GM18517 (cell line): ENCODE data around the gene CRISPLD2.

Experiments used
- ATAC-seq: cut with Tn5 transposase; IDR thresholded peaks from one replicate; pipeline ENCODE4 v1.9.1; 2021; ENCODE audit warnings: mild to moderate bottlenecking, moderate library complexity; ENCODE audit not compliant: unreplicated experiment

Gene CRISPLD2

DNA sequence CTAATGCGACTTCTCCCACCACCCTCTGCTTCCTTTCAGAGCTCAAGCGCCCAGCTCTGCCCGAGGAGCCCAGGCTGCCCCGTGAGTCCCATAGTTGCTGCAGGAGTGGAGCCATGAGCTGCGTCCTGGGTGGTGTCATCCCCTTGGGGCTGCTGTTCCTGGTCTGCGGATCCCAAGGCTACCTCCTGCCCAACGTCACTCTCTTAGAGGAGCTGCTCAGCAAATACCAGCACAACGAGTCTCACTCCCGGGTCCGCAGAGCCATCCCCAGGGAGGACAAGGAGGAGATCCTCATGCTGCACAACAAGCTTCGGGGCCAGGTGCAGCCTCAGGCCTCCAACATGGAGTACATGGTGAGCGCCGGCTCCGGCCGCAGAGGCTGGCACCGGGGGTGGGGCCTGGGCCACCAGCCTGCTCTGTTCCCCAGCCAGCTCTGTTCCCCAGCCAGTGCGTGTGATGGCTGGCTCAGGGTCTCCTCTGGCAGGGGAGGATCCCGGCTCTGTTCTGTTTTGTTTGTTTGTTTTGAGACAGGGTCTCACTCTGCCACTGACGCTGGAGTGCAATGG, 18.7 kb downstream of the CRISPLD2 start:
- no peak for ATAC-seq

DNA sequence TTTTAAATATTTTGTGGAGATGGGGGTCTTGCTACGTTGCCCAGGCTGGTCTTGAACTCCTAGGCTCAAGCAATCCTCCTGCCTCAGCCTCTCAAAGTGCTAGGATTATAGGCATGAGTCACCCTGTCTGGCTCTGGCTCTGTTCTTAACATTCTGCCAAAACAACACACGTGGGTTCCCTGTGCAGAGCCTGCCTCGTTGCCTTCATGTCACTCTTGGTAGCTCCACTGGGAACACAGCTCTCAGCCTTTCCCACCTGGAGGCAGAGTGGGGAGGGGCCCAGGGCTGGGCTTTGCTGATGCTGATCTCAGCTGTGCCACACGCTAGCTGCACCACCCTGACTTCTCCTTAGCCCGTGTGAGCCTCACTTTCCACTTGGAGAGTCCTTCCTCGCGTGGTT, 19.3 kb downstream of the CRISPLD2 start:
- no peak for ATAC-seq

DNA sequence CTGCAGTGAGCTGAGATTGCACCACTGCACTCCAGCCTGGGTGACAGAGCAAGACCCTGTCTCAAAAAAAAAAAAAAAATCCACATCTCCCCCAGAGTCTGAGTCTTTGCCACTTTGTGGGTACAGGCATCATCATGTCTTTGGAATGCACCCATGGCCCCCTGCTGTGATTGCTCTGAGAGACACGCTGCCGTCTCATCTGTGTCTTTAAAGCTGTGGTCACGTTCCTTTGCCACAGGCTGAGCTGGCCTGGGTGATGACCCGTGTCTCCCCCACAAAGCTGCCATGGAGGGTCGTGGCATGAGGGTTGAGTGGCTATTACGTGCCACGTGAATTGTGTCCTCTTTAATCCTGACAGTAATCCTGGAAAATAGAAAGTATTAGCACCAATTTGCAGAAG, 20.2 kb downstream of the CRISPLD2 start:
- no peak for ATAC-seq

DNA sequence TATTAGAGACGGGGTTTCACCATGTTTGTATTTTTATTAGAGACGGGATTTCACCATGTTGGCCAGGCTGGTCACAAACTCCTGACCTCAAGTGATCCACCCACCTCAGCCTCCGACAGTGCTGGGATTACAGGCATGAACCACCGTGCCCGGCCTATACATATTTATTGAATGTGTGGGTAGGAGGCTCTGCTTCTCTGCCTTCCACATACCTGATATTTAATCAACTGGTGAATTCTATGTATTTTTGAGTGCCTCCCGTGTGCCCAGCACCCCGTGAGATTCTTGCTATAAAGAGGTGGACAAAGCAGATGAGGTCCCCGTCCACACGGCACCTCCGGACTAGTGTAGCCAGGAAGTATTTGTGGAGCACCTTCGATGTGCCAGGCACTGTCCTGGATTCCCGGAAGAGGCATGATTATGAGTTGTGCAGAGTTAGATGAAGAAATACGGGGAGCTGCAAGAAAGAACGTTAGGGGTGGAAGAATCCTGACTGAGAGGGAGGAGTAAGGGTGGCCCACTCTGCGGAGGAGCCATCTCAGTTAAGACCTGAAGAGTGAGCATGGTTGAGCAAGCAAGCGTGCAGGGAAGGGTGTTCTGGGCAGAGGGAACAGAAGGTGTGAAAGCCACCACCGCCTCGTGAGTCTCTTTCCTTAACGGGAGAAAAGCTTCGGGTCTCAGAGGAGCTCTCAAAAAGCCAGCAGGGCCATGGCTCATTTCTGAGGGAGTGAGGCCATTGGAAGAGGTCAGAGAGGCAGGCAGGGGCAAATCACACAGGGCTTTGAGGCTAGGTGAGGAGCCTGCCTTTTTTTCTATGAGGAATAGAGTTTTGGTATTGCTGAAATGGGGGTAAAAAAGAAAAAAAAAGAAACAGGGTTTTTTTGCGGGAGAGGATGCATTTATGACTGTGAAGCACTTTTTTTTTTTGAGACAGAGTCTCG, 21.2 kb downstream of the CRISPLD2 start:
- ATAC-seq, result no peak

DNA sequence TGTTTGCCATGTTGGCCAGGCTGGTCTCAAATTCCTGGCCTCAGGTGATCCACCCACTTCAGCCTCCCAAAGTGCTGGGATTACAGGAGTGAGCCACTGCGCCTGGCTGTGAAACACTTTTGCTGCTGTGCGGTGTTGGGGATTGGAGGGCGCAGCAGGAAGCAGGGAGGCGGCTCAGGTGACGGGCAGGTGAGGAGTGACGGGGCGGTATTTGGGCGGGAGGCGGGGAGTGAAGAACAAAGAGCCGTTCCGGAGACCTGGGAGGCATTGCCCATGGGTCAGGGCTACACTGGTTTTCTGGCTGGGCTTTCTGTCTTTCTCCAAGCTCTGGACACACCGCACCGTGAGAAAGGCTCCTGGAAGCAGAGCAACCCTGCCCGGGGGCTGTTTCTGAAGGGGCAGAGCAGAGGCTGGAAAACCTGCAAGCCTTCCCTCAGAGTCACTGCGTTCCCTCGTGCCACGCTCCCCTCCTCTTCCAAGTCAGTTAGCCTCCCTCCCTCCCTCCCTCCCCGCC, 22.1 kb downstream of the CRISPLD2 start:
- ATAC-seq, result no peak

DNA sequence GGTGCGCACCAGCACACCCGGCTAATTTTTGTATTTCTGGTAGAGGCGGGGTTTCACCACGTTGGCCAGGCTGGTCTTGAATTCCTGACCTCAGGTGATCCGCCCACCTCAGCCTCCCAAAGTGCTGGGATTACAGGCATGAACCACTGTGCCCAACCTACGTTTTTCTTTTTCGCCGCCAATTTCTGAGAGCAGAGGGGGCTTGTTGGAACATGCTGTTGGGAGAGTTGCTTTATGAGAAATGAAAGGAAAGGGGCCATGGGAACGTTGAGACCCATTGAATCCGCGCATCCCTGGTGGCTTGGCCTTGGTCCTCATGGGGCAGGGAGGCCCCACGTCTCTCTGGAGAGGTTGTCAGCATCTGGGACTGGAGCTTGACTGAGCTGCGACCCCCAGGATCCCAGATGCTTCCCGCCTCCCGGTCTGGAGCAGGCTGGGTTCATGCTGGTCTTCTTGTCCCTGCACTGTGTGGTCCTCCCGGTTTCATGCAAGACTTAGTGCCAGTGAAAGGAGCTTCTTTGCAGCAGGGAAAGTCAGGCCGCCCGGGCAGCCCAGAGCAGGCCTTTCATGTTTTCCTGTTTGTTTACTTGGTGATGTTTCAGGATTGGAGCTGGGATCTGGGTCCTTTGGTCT, 22.8 kb downstream of the CRISPLD2 start:
- ATAC-seq, result no peak

DNA sequence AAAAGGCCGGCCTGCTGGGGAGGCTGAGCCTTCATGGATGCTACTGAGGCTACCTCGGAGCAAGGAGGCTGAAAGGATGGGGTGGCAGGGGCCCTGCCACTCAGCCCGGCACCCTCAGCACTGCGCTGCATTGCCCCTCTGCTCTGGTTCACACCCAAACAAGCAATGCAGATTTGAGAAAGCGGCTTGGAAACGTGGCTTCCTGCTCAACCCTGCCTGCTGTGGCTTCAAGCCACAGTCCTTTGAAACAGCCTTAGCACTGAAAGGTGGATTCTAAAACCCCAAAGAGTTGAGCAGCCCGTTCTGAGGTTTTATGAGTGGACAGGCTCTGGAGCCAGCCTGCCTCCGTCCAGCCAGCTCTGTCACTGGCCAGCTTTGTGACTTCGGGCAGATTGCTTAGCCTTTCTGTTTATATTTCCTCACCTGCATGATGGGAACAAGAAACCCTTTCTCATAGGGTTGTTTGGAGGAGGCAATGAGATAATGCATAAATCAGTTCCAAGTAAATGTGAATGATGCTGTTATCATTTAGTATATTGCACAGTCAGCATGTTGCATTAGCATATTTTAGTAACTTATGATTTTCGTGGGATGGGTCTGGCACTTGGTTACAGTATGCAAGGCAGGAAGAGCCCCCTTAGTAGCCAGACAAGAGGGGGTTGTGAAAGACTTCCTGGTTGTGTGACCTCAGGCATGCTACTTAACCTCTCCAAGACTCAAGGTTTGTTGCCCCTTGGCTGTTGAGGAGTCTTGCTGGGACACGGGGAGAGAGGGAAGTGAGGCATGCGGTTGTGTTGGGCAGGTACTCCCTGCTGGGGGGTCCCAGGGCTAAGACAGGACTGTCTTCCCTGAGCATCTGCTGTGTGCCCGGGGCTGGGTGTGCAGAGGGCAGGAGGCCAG, 23.6 kb downstream of the CRISPLD2 start:
- no peak for ATAC-seq

DNA sequence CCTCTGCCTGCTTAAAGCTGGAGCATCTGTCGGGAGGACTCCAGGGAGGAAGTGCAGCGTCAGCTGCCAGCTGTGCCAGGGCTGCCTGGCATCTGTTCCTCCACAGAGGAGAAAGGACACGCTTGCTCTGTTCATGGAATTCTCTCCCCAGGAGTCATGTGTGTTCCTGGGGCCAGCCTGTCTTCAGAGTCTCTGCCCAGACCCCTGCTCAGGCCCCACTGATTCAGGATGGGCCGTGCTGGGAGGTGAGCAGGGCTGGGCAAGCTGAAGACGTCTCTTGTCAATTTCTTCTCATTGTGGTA, 24.2 kb downstream of the CRISPLD2 start:
- no peak for ATAC-seq

DNA sequence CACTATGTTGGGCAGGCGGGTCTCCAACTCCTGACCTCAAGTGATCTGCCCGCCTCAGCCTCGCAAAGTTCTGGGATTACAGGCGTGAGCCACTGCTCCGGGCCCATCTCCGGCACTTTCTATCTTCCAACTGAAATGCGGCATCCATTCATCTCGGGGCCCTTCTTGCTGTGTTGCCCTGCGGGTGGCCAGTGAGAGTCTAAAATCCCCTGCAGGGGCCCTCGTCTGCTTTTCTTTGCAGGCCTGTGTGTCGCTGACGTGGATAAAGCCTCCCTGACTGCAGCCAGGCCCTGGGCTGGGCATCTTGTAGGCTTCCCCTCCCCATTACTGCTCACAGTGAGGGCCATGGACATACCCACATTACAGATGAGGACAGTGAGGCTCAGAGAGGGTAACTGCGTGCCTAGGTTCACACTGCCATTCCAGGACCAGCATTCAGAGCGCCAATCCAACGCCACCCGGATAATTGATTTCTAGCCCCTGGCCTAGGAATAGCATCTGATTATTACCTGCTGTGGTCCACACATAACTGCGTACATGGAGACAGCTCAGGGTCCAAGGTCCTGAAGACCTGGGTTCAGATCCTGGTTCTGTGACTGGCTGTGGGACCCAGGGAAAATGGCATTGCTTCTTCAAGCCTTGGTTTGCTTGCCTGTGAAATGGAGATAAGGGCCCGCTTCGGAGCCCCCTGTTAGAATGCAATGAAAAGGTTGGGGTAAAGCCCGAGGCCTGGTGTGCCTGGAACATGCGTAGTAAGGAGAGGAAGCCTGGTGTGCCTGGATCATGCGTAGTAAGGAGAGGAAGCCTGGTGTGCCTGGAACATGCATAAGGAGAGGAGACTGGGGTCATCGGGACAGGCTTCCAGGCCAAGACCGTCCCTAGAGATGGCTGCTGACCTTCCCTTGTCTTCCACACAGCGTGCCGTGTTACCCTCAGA, 25.0 kb downstream of the CRISPLD2 start:
- ATAC-seq, result no peak

DNA sequence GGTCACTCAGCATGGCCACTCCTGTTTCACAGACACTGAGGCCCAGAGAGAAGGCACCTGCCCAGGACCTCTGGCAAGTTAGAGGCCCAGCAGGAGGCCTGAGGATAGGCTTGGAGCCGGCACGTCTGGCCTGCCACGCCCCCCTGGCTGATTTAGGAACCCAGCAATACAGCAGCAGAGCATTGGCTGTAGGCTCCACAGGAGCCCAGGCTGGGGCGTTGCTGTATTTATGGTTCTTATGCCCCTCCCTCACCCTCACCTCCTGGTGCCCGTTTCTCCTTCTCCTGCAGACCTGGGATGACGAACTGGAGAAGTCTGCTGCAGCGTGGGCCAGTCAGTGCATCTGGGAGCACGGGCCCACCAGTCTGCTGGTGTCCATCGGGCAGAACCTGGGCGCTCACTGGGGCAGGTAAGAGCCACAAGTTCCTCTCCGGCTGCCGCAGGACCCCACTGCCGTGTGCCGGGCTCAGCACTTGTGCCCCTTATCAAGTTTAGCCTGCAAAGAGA, 25.8 kb downstream of the CRISPLD2 start:
- ATAC-seq, result no peak

DNA sequence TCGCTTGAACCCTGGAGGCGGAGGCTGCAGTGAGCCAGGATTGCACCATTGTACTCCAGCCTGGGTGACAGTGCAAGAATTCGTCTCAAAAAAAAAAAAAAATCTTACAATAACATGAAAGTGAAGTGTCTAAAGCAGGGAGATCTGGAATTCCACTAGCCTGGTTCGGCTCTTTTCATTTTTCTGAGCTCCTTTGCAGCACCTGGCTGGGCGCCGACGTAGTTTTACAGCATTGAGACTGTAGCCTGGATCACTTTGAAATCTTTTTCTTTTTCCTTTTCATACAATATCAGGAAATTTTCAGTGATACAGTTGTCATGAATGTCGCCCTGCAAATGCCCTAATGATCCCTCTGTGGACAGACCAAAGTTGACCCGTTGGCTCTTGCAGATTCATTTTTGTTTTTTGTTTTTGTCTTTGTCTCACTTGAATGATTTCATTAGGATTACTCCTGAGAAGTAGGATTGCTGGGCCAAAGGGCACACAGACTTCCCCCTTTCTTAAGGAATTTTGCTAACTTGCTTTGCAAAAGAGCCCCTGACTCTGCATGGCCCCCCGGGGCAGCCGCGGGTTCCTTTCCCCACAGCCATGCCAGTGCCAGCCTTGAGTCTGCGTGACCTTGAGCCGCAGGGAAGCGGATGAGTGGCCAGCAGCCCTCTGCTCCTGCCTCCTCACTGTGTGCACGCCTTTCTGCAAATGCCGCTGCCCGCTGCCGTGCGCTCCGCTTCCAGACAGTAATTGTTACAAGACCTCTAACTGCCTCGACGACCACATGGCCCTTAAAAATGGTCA, 28.0 kb downstream of the CRISPLD2 start:
- no peak for ATAC-seq

DNA sequence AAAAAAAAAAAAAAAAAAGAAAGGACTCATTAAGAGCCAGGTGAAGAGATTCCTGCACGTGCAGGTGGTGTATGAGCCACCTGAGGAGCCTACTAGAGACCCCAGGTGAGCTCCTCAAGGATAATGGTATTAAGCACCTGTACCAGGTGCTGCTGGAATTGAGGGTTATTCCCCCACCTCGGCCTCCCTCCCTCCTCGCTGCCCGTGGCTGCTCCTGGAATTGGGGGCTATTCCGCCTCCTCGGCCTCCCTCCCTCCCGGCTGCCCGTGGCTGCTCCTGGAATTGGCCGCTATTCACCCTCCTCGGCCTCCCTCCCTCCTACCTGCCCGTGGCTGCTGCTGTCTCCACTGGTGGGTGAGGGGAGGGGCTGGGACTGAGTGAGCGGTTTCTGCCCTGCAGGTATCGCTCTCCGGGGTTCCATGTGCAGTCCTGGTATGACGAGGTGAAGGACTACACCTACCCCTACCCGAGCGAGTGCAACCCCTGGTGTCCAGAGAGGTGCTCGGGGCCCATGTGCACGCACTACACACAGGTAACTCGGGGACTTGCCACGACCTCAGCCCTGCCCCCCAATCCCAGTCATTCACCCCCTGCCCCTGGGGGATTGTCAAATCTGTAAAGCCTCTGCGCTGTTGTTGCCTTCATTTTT, 29.3 kb downstream of the CRISPLD2 start:
- no peak for ATAC-seq

DNA sequence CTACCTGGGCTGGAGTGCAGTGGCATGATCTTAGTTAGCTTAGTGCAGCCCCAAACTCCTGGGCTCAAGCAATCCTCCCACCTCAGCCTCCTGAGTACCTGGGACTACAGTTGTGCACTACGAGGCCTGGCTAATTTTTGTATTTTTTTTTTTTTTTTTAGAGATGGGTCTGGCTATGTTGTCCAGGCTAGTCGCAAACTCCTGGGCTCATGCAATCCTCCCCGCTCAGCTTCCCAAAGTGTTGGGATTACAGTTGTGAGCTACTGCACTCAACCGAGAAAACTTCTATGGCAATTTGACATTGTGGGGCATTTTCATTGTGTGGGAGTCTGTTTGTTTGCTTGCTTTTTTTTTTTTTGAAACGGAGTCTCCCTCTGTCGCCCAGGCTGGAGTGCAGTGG, 30.0 kb downstream of the CRISPLD2 start:
- ATAC-seq, result no peak

DNA sequence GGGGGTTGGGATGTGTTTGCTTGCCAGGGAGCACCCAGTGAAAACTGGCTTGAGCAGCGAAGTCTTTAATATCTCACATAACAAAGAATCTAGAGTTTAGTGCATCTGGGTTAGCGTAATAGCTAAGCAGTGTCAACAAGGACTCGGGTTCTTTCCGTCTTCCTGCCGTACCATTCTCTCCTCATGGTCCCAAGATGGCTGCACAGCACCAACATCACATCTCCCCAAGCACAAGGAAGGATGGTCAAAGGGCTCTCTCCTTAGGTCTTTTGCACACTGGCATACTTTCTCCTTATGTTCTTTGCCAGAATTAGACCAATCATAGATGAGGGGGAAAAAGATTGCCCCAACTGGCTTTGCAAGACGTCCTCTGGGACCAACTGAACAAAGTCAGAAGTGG, 30.9 kb downstream of the CRISPLD2 start:
- ATAC-seq, result no peak

DNA sequence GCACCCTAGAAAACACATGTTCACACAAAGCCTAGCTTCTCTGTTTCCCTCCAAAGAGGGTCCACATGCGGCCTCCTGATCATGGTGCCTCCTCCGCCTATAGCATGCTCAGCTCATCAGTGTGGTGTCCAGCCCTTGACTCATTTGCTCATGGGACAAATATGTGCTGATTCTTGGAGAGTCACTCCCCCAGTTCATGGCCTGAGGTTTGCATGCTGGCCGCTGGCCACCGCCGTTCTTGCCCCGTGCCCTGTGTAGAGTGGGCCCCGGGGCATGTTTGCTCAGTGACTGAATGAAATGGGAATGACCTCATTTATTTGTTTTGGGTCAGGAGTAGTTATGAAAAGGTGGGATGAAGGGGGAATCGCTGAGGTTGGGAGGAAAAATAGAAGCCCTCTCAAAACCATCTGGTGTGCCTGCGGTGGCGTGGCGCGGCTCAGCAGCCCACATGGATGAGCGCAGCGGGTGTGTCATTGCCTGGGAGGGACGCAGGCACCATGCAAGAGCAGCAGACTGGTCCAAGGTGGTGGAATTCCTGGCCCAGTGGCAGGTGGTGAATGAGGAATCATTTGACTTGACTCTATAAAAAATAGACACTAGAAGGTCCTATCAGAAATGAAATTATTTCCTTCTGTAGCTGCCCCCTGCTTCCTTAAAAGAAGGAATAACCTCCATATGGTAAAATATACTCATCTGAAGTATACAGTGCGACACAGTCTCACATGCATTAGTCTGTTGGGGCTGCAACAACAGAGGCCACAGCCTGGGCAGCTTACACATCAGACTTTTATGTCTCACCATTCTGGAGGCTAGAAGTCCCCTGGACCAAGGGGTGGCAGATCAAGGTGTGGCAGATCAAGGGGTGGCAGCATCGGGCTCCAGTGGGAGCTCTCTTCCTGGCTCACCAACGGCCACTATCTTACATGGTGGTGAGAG, 31.7 kb downstream of the CRISPLD2 start:
- no peak for ATAC-seq

DNA sequence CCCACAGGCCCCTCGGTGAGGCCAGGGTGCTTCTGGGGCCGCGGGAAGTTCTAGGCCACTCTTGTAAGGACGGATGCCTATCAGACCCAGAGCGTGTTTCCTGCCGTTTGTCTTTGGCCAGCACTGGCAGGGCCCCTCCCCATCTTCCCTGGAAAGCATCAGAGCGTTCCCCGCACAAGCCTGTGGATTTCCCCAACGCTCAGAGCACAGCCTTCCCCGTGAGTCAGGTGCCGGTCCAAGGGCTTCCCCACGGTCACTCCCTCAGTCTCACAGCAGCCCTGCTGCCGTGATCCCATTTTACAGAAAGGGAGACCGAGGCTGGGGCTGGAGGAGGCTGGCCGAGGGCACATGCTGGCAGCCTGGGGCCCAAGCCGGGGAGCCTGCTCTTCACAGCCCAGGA, 33.7 kb downstream of the CRISPLD2 start:
- ATAC-seq, result no peak

DNA sequence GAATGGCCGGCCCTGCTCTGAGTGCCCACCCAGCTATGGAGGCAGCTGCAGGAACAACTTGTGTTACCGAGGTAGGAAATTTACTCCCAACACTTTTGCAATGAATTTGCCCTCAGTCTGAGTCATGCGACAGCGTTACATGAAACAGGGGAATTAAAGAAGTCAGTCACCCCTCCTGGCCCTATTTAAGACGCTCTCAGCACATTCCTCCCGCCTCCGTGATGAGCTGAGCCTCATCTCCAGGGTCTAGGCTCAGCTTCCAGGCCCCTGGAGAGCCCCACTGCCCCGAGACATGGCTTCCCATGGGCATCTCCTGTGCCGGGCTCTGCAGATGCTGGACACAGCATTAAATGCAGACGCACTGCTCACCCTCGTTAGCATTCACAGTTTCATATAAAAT, 35.0 kb downstream of the CRISPLD2 start:
- ATAC-seq, result no peak
